Lung (tissue), 12 donors: Measurements from ENCODE around the gene RPS6KA2. TPM values are rescaled to one million over a fixed set of nuclear protein-coding genes. Genes with fewer than 3 reads are reported as not detected.

Experiments
- ATAC-seq: fragments of 200-7000 bp; cut with Tn5 transposase; one replicate; pipeline ENCODE4 v1.9.1; 2020; ENCODE audit warnings: moderate number of reproducible peaks; ENCODE audit not compliant: insufficient read depth, low FRiP score
- DNase-seq, 3 donors: peaks; one replicate each; pipeline ENCODE4 v3.0.0-alpha.2; 2013 to 2017
- H3K27ac ChIP-seq, 2 donors: one replicate each; pipeline ENCODE4 v1.5.1; 2013; ENCODE audit warnings: mild to moderate bottlenecking in 2 of 2, moderate library complexity in 2 of 2, control low read depth in 1 of 2, inconsistent platforms in 1 of 2, low read depth in 1 of 2, low read length in 1 of 2
- H3K27me3 ChIP-seq, 3 donors: one replicate each; pipeline ENCODE4 v1.5.1; 2013; ENCODE audit warnings: low read length in 2 of 3; ENCODE audit not compliant: control insufficient read depth in 3 of 3, insufficient read depth in 3 of 3
- H3K36me3 ChIP-seq, 4 donors: one replicate each; pipeline ENCODE4 v1.5.1; 2013; ENCODE audit warnings: low read length in 4 of 4, mild to moderate bottlenecking in 1 of 4, moderate library complexity in 1 of 4; ENCODE audit not compliant: control insufficient read depth in 4 of 4, insufficient read depth in 4 of 4
- H3K4me1 ChIP-seq, 5 donors: one replicate each; pipeline ENCODE4 v1.5.1; 2013; ENCODE audit warnings: low read length in 5 of 5, mild to moderate bottlenecking in 2 of 5, moderate library complexity in 1 of 5; ENCODE audit not compliant: control insufficient read depth in 5 of 5, insufficient read depth in 5 of 5
- H3K4me3 ChIP-seq: one replicate; pipeline ENCODE4 v1.5.1; 2013; ENCODE audit warnings: mild to moderate bottlenecking, control low read depth, moderate library complexity
- H3K9ac ChIP-seq, 2 donors: one replicate each; pipeline ENCODE4 v1.5.1; 2013; ENCODE audit warnings: low read length in 2 of 2, control low read depth in 1 of 2; ENCODE audit not compliant: insufficient read depth in 1 of 2
- H3K9me3 ChIP-seq, 4 donors: one replicate each; pipeline ENCODE4 v1.5.1; 2013; ENCODE audit warnings: low read length in 3 of 4, mild to moderate bottlenecking in 1 of 4, moderate library complexity in 1 of 4; ENCODE audit not compliant: control insufficient read depth in 4 of 4, insufficient read depth in 3 of 4
- CTCF ChIP-seq: IDR thresholded peaks from 2 replicates; pipeline ENCODE4 v1.5.1; 2012; ENCODE audit warnings: mild to moderate bottlenecking; ENCODE audit errors: control extremely low read depth, extremely low read depth
- WGBS, 2 donors: extraction: QIAGEN DNeasy Blood & Tissue Kit; methylation state at CpG; one replicate each; pipeline ENCODE4 v1.1.7; 2013; 5-methylcytosine and 5-hydroxymethylcytosine counted together
- polyA plus RNA-seq, 2 donors: library from polyadenylated mRNA; stranded (reverse); fragments of 200-250 nt; gene quantifications; one replicate each; pipeline ENCODE4 v1.2.1, GENCODE V29; 2013
- total RNA-seq, 2 donors: library from RNA; depleted of rRNA in 1 of 2; stranded (reverse); fragments of >200 nt in 1 of 2; gene quantifications; one replicate each; pipeline ENCODE4 v1.2.1, GENCODE V29; 2014 to 2021
- donor health status: control.
- donor health status: control.
- donor health status: Bipolar disorder and iron deficiency.
- donor health status: healthy.
- donor health status: DM: yes; HTN: yes; CAD: no.

RPS6KA2 gene
- total and polyA plus RNA-seq, 4 donors: 61.9 to 185 (median 105) TPM

- H3K9me3 ChIP-seq: no peaks in the 10 kb centered on the region
- no peak for ATAC-seq
- H3K4me1 ChIP-seq: peaks cover 0 to 5% (median 0%) of the 10 kb centered on the region in 5 donors
- H3K9ac ChIP-seq: no peak overlapping the region
- WGBS, 2 donors: 95 to 96% methylated on average over 10 of the region's 10 CpGs
- no peak overlapping the region for H3K4me3 ChIP-seq
- H3K36me3 ChIP-seq: peaks cover 0 to 24% (median 6%) of the 10 kb centered on the region in 4 donors
- DNase-seq: no peak
- TF ChIP-seq CTCF: no peak
- no peaks in the 10 kb centered on the region for H3K27me3 ChIP-seq
- H3K27ac ChIP-seq: no peak overlapping the region
Measured at GRCh38 chr6:166520905-166521834, 105.9 kb downstream of the RPS6KA2 start.

- H3K27me3 ChIP-seq: no peaks in the 10 kb centered on the region
- no peak for ATAC-seq
- 69 to 70% methylated on average over 7 of the region's 7 CpGs for WGBS, 2 donors
Measured at GRCh38 chr6:166516251-166516884, 110.7 kb downstream of the RPS6KA2 start.

GRCh38 chr6:166515072-166515810 lies 111.8 kb downstream of the RPS6KA2 start:
- H3K36me3 ChIP-seq: peaks cover 0 to 23% (median 2%) of the 10 kb centered on the region in 4 donors
- no peak for TF ChIP-seq CTCF
- no peaks in the 10 kb centered on the region for H3K9me3 ChIP-seq
- ATAC-seq: no peak
- peaks cover 0 to 9% (median 0%) of the 10 kb centered on the region in 5 donors for H3K4me1 ChIP-seq
- no peak for DNase-seq
- H3K27ac ChIP-seq: no peak overlapping the region
- H3K27me3 ChIP-seq: no peaks in the 10 kb centered on the region
- WGBS, 2 donors: 75 to 81% methylated on average over 11 of the region's 11 CpGs
- H3K9ac ChIP-seq: no peak overlapping the region
- H3K4me3 ChIP-seq: no peak overlapping the region

More at GRCh38 chr6:166516251-166516884, 110.7 kb downstream of the RPS6KA2 start:
- H3K27ac ChIP-seq: peak overlapping the region in 1 of 2 donors; percentile 17
- H3K9ac ChIP-seq: no peak overlapping the region
- H3K36me3 ChIP-seq: peaks cover 0 to 25% (median 2%) of the 10 kb centered on the region in 4 donors
- H3K9me3 ChIP-seq: no peaks in the 10 kb centered on the region
- TF ChIP-seq CTCF: no peak
- no peak overlapping the region for H3K4me3 ChIP-seq
- peaks cover 0 to 9% (median 0%) of the 10 kb centered on the region in 5 donors for H3K4me1 ChIP-seq
- no peak for DNase-seq
